Stimulated activated CD8-positive, alpha-beta memory T cell treated with anti-CD3 and anti-CD28 coated beads, Interleukin-4, amount 100 ng/mL, for 4 hours (primary cell): ENCODE results near the gene UBE2J2.
A peak's percentile ranks its signal among the peaks of the same experiment; 100 is the strongest.

Experiments used
- DNase-seq, 2 donors: peaks; one replicate each; pipeline ENCODE4 v3.0.0-alpha.2; 2020; ENCODE audit warnings: low read depth in 2 of 2, low spot score in 1 of 2

Gene UBE2J2

GRCh38 chr1:1296070-1297061, 22.7 kb upstream of the UBE2J2 start:
- DNase-seq: no peak

DNA sequence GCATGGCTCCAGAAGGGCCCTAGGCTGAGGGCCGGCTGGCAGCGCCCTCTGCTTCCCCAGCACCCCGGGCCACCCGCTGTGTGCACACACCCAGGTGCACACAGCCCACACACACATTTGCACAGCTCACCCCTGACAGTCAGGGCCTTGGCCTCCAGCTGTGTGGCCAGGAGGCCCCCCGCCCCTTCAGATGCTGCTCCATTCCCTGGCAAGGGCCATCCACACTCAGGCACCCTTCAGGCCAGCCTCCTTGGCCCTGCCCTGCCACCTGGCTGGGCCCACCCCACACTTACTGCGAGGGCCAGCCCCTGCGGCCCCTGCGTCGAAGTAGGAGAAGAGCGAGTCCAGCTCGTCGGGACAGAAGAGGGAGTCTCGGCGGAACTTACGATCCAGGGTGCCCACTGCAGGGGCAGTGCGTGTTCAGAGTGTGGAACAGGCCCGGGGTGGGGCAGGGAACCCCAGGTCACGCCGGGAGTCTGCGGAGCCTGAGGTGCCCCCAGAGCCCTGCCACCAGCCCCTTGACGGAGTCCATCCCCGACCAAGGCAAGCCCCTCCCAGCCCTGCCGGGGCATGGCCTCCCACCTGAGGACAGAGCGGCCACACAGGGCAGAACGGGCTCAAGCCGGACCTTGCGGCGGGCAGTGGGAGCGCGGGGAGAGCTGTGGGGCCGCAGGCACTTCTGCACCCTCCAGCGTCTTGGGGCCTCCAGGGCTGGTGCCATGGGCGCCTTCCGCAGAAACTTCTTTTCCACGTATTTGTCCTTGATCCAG, 21.7 kb upstream of the UBE2J2 start:
- DNase-seq: no peak

DNA sequence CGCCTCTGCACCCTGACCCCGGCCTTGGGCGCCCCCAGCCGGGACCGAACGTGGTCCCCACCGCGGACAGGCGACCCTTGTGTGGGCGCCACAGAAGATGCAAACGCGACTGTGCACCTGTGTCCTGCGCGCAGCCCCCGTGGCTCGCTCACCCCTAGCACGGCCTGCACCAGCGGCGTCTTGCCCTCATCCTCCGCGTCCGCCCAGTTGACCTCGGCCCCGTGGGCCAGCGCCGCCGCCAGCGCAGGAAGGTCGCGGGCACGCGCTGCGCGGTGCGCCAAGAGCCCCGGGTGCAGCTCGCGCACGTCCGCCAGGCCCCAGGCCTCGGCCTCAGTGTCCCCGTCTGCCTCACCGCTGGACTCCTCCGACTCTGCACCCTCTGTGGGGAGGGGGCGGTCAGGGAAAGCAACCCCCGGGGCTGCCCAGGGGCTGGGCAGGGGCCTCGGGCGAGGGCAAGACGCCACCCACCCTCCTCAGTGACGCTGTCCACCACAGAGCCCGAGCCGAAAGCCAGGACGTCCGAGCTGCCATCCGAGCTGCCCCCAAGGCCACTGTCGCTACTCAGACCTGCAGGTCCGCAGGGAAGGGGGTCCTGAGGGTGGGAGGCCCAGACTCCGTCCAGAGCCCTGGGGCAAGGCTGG, 20.7 kb upstream of the UBE2J2 start:
- no peak for DNase-seq

DNA sequence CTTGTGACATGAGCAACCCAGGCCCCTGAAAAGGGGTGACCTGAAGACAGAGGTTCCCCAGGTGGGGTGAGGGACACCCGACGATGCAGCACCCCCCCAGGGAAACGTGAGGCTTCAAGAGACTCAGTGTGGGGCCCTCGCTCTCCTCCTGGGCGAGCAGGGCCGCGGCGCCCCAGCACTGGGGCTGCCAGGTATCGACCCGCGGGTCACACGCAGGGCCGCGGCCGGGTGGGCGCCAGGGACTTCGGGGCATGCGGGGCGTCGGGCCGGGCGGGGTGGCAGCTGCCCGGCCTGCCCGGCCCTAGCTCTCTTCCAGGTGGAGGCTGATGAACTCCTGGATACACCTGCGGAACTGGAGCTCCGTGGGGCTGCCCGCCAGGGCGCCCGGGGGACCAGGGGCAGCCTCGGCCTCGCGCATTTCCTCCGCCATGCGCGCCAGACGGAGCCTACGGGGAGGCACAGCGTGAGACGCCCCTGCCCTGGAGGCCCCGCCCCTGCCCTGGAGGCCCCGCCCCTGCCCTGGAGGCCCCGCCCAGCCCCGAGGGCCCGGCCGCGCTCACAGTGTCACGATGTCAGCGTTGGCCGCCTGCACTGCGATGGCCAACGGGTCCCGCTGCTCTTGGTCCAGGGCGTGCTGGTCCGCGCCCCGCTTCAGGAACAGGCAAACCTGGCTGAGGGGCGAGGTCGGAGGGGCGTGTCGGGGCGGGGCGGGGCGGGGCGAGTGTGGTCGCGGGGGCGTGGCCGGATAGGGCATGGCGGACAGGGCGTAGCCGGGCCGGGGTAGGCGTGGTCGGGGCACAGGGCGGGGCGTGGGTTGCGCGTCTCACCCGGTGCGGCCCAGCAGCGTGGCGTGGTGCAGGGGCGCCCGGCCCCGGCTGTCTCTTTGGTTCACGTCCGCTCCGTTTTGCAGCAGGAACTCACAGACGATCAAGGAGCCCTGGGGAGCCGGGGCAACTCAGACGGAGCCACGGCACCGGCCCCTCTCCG, 19.9 kb upstream of the UBE2J2 start:
- no peak for DNase-seq

DNA sequence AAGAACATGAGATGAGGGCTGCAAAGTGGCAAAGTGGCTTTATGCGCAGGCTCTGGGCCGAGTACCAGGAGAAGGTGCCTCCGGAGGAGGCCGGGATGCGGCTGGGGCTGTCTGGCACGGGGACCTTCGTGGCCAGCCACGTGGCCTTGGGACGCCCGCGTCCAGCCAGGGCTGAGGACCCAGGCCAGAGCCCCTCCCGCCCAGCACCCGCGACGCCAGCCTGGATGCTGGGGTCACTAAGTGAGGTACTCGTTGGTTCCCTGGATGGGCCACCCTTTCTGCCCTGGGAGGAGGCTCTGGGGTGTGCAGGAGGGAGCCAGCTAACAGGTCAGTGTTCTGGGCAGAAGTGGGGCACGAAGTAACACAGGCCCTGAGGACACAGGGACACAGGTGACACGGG, 19.2 kb upstream of the UBE2J2 start:
- DNase-seq: no peak

DNA sequence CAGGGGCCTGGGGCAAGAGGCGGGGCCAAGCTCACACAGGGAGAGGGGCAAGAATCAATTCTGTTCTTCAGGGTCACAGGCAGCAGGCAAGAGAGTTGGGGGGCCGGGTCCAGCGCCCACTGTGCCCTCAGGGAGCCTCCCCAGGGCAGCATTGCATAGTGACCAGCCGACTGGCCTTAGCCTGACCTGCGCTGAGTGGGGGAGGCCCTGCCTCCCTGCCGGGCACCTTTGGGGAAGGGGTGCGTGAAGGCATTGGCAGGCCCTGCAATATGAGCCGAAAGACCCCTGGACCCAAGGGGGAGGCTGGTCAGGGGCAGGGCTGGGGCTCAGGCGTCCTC, 18.8 kb upstream of the UBE2J2 start:
- DNase-seq: no peak

- peak; percentile 31 to 38 for DNase-seq
Measured at GRCh38 chr1:1291548-1292441, 18.1 kb upstream of the UBE2J2 start.

DNA sequence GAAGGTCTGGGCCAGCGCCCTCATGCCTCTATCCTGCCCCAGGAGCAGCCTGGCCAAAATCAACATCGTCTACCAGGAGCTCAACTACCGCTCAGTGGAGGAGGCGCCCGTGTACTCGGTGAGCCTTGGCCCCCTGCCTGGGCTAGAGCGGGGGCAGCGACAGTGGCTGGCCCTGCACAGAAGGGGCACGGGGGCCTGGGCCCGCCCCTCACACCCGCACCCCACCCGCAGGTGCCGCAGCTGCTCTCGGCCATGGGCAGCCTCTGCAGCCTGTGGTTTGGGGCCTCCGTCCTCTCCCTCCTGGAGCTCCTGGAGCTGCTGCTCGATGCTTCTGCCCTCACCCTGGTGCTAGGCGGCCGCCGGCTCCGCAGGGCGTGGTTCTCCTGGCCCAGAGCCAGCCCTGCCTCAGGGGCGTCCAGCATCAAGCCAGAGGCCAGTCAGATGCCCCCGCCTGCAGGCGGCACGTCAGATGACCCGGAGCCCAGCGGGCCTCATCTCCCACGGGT, 17.4 kb upstream of the UBE2J2 start:
- no peak for DNase-seq

DNA sequence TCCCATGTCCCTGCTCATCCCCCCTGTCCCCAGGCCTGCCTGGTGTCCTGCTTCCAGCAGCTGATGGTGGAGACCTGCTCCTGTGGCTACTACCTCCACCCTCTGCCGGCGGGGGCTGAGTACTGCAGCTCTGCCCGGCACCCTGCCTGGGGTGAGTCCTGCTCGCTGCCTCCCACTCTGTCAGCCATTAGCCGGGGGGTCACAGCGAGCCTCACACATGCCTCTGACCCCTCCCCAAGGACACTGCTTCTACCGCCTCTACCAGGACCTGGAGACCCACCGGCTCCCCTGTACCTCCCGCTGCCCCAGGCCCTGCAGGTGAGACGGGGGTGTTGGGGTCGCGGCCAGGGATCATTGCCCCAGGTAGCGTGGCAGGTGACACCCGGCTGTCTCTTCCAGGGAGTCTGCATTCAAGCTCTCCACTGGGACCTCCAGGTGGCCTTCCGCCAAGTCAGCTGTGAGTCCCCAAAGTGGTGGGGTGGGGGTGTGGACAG, 16.6 kb upstream of the UBE2J2 start:
- peak in 1 of 2 donors; percentile 32 for DNase-seq

DNA sequence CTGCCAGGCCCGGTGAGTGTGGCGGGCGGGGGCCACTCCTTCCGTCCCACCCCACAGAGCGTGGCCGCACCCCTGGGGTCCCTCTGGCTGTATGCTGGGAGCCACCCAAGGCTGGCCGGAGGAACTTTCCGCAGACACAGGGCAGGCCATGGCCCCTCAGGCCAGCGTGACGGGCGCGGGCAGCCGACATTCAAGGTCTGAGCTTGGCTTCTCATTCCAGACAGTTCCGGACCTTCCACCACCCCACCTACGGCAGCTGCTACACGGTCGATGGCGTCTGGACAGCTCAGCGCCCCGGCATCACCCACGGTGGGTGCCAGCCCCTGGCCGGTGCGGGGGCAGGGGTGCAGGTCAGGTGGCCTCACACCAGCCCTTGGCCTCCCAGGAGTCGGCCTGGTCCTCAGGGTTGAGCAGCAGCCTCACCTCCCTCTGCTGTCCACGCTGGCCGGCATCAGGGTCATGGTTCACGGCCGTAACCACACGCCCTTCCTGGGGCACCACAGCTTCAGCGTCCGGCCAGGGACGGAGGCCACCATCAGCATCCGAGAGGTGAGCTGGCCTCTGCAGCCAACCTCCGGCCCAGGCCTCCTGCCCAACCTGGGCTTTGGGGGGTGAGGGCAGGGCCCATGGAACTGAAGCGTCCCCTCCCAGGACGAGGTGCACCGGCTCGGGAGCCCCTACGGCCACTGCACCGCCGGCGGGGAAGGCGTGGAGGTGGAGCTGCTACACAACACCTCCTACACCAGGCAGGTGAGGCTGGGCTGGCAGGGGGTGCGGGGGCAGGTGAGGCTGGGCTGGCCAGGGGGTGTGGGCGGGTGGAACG, 13.8 kb upstream of the UBE2J2 start:
- DNase-seq: no peak

- DNase-seq: no peak
Measured at GRCh38 chr1:1286313-1287261, 12.9 kb upstream of the UBE2J2 start.

- no peak for DNase-seq
Measured at GRCh38 chr1:1285611-1286311, 12.1 kb upstream of the UBE2J2 start.

GRCh38 chr1:1285102-1285571, 11.5 kb upstream of the UBE2J2 start:
- DNase-seq: no peak

DNA sequence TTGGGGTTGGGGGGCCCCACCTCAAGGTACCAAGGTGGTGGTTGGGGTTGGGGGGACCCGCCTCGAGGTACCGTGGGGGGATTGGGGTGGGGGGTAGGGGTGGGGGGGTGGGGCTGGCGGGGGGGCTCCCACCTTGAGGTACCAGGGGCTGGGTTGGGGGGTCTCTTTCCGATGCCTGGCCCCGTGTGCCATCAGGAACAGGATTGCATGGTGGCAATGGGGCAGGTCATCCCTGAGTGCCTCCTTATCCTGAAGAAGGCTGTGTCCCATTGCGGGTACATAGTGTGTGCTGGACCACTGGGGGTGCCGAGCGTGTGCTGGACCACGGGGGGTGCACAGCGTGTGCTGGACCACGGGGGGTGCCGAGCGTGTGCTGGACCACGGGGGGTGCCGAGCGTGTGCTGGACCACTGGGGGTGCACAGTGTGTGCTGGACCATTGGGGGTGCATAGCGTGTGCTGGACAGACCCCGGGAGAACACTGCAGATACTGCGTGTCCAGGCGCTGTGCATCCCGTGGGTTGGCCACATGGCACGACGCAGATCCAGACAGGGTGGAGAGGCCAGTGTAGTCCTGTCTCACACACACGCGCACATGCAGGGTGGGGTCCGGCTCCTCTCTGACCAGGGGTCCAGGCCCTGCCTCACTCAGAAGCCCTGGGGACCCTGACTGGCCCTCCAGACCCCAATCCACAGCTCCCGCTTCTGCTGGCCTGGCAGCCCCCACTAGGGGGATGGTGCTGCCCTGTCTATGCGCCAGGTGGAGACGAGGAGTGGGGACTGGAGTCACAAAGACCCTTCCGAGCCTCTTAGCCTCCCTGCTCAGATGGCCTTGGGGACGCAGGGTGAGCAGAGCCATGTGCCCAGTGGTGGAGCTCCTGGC, 10.8 kb upstream of the UBE2J2 start:
- no peak for DNase-seq

- DNase-seq: no peak
Measured at GRCh38 chr1:1283821-1284220, 10.2 kb upstream of the UBE2J2 start.
